CD4-positive, alpha-beta memory T cell (primary cell): Measurements from ENCODE around the gene CLRN3. TPM values are rescaled to one million over a fixed set of nuclear protein-coding genes. Genes with fewer than 3 reads are reported as not detected.

Source experiments
- CTCF ChIA-PET: fragments of 350-600 bp; sonication (Branson Sonifier 250); formaldehyde crosslinking; loops from one replicate; lab custom pipeline; 2021; ENCODE audit warnings: inconsistent platforms; ENCODE audit not compliant: partially characterized antibody; lab: Charles Lee
- POLR2A ChIA-PET: fragments of 350-600 bp; sonication (Branson Sonifier 250); formaldehyde crosslinking; loops from one replicate; lab custom pipeline; 2021; ENCODE audit not compliant: partially characterized antibody; lab: Charles Lee
- DNase-seq, 5 donors: peaks; one replicate each; pipeline versions ENCODE4 v3.0.0 to v3.0.0-alpha.2; 2020 to 2022; ENCODE audit warnings: mixed read lengths in 1 of 5
- H3K27ac ChIP-seq: one replicate; pipeline ENCODE4 v1.7.0; 2013; ENCODE audit warnings: low read depth, low read length
- H3K27me3 ChIP-seq: 2 replicates; pipeline ENCODE4 v1.7.0; 2013; ENCODE audit warnings: mild to moderate bottlenecking, low read length, moderate library complexity; ENCODE audit not compliant: insufficient read depth
- H3K36me3 ChIP-seq: 2 replicates; pipeline ENCODE4 v1.7.0; 2013; ENCODE audit warnings: mild to moderate bottlenecking, low read length, moderate library complexity; ENCODE audit not compliant: insufficient read depth
- H3K4me1 ChIP-seq: 2 replicates; pipeline ENCODE4 v1.7.0; 2013; ENCODE audit warnings: mild to moderate bottlenecking, low read length, moderate library complexity; ENCODE audit not compliant: insufficient read depth
- H3K4me3 ChIP-seq, 2 donors: one replicate each; pipeline ENCODE4 v1.7.0; 2013; ENCODE audit warnings: low read length in 2 of 2, mild to moderate bottlenecking in 1 of 2
- H3K9me3 ChIP-seq, 2 donors: one replicate each; pipeline ENCODE4 v1.7.0; 2013; ENCODE audit warnings: low read length in 2 of 2, control low read depth in 1 of 2; ENCODE audit not compliant: control insufficient read depth in 1 of 2
- H3K27ac Mint-ChIP-seq, 7 donors: one replicate each; pipeline ENCODE4 v1.8.0; 2020 to 2021; ENCODE audit warnings: mixed read lengths in 7 of 7, mild to moderate bottlenecking in 6 of 7, inconsistent platforms in 3 of 7, moderate library complexity in 3 of 7
- H3K27me3 Mint-ChIP-seq, 2 donors: one replicate each; pipeline ENCODE4 v1.8.0; 2020 to 2021; ENCODE audit warnings: mixed read lengths in 2 of 2
- H3K36me3 Mint-ChIP-seq, 2 donors: one replicate each; pipeline ENCODE4 v1.8.0; 2020 to 2021; ENCODE audit warnings: mixed read lengths in 2 of 2, inconsistent platforms in 1 of 2, mild to moderate bottlenecking in 1 of 2
- H3K4me1 Mint-ChIP-seq, 4 donors: one replicate each; pipeline ENCODE4 v1.8.0; 2020 to 2021; ENCODE audit warnings: mixed read lengths in 4 of 4, mild to moderate bottlenecking in 1 of 4
- H3K4me3 Mint-ChIP-seq, 8 donors: one replicate each; pipeline ENCODE4 v1.8.0; 2020 to 2021; ENCODE audit warnings: mixed read lengths in 8 of 8, mild to moderate bottlenecking in 7 of 8, moderate library complexity in 6 of 8, inconsistent platforms in 3 of 8
- H3K9me3 Mint-ChIP-seq, 8 donors: one replicate each; pipeline ENCODE4 v1.8.0; 2020 to 2021; ENCODE audit warnings: mixed read lengths in 8 of 8, mild to moderate bottlenecking in 5 of 8, inconsistent platforms in 3 of 8, moderate library complexity in 1 of 8
- intact Hi-C: fragments of 100-400 bp; cut with micrococcal nuclease; formaldehyde crosslinking; loops from one replicate; pipeline ENCODE4 v1.15.1; 2023
- polyA plus RNA-seq, 2 donors: library from polyadenylated mRNA; unstranded; fragments of 300-500 nt; fragmentation: Illumina TruSeq; gene quantifications; one replicate each; pipeline ENCODE4 v1.2.3, GENCODE V29; 2021
- total RNA-seq, 2 experiments: library from RNA; stranded (reverse); gene quantifications; one replicate each; pipeline ENCODE4 v1.2.3, GENCODE V29; 2021

Gene CLRN3
- total and polyA plus RNA-seq, 4 experiments from 2014 or later, result not detected

GRCh38 chr10:127922675-127923366 is 30.1 kb upstream of the CLRN3 start:
- Histone ChIP-seq H3K4me3 (no peak overlapping the region), H3K9me3 (no peaks in the 10 kb centered on the region), H3K4me1 (no peaks in the 10 kb centered on the region), H3K27me3 (no peaks in the 10 kb centered on the region), H3K27ac (no peak overlapping the region), H3K36me3 (no peaks in the 10 kb centered on the region)
- Mint-ChIP-seq H3K27me3 (no peaks in the 10 kb centered on the region), H3K36me3 (no peaks in the 10 kb centered on the region), H3K27ac (no peak overlapping the region), H3K4me1 (peaks cover 0 to 4% (median 0%) of the 10 kb centered on the region in 4 donors), H3K4me3 (no peak overlapping the region), H3K9me3 (no peaks in the 10 kb centered on the region)
- ChIA-PET CTCF (no interaction called here), POLR2A (no interaction called here)
- DNase-seq, result no peak
- intact Hi-C loops, result no loop called here

GRCh38 chr10:127922206-127922605 is 29.5 kb upstream of the CLRN3 start:
- Histone ChIP-seq H3K27me3 (no peaks in the 10 kb centered on the region), H3K36me3 (no peaks in the 10 kb centered on the region), H3K4me1 (no peaks in the 10 kb centered on the region), H3K4me3 (no peak overlapping the region), H3K27ac (no peak overlapping the region), H3K9me3 (no peaks in the 10 kb centered on the region)
- H3K27ac Mint-ChIP-seq, result no peak overlapping the region
- CTCF ChIA-PET, result no interaction called here
- peaks cover 0 to 4% (median 0%) of the 10 kb centered on the region in 4 donors for H3K4me1 Mint-ChIP-seq
- H3K4me3 Mint-ChIP-seq, result no peak overlapping the region
- no peaks in the 10 kb centered on the region for H3K27me3 Mint-ChIP-seq
- H3K9me3 Mint-ChIP-seq, result no peaks in the 10 kb centered on the region
- DNase-seq, result no peak
- POLR2A ChIA-PET, result interaction anchor here (0.6 kb wide), 1 partner anchor 1979 kb away, joined by 3 read pairs; no protein-coding TSS in a partner anchor
- H3K36me3 Mint-ChIP-seq, result no peaks in the 10 kb centered on the region
- intact Hi-C loops, result no loop called here

GRCh38 chr10:127921753-127922145 is 29.0 kb upstream of the CLRN3 start:
- no peaks in the 10 kb centered on the region for H3K9me3 Mint-ChIP-seq
- Histone ChIP-seq H3K36me3 (no peaks in the 10 kb centered on the region), H3K4me1 (no peaks in the 10 kb centered on the region), H3K27ac (no peak overlapping the region), H3K4me3 (no peak overlapping the region), H3K9me3 (no peaks in the 10 kb centered on the region), H3K27me3 (no peaks in the 10 kb centered on the region)
- no peak overlapping the region for H3K27ac Mint-ChIP-seq
- no peak for DNase-seq
- ChIA-PET CTCF (no interaction called here), POLR2A (interaction anchor here (0.6 kb wide), 1 partner anchor 1979 kb away, joined by 3 read pairs; no protein-coding TSS in a partner anchor)
- H3K4me1 Mint-ChIP-seq, result peaks cover 0 to 4% (median 0%) of the 10 kb centered on the region in 4 donors
- H3K27me3 Mint-ChIP-seq, result peaks cover 0 to 2% of the 10 kb centered on the region in 2 donors
- intact Hi-C loops, result no loop called here
- H3K4me3 Mint-ChIP-seq, result no peak overlapping the region
- no peaks in the 10 kb centered on the region for H3K36me3 Mint-ChIP-seq

DNA sequence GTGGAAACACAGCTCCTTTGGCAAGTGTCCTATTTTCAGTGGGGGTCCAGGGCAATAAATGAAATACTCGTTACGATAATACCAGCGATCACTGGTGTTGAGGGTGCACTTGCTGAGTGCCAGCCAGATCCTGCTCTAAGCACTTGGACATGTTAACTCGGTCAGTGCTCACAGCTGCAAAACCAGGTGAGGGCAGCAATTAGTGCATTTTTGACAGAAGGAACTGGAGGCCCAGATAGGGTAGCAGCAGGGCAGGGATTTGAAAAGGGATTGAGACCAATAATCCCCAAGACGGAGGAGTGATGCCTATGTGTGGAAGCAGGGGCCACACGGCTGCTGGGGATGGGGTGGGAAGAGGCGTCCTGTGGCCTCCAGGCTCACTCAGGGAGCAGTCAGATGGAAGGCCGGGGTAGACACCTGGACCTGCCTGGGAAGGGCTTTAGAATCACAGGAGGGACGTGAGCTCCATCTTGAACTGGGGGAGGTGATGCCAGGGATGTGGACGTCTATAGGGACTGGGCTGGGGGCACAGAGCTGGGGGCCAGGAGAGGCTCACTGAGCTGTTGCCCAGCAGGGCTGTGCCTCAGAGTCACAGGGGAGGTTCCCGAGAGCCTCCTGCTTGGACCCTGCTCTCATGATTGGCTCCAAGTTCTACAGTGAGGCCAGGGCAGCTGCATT is 28.5 kb upstream of the CLRN3 start:
- intact Hi-C loops, result no loop called here
- Histone ChIP-seq H3K9me3 (no peaks in the 10 kb centered on the region), H3K27ac (no peak overlapping the region), H3K27me3 (no peaks in the 10 kb centered on the region), H3K4me3 (no peak overlapping the region), H3K4me1 (no peaks in the 10 kb centered on the region), H3K36me3 (no peaks in the 10 kb centered on the region)
- no peaks in the 10 kb centered on the region for H3K36me3 Mint-ChIP-seq
- DNase-seq, result no peak
- H3K4me1 Mint-ChIP-seq, result peaks cover 0 to 4% (median 0%) of the 10 kb centered on the region in 4 donors
- no peak overlapping the region for H3K27ac Mint-ChIP-seq
- H3K9me3 Mint-ChIP-seq, result peaks cover 0 to 1% (median 0%) of the 10 kb centered on the region in 8 donors
- POLR2A ChIA-PET, result no interaction called here
- CTCF ChIA-PET, result no interaction called here
- H3K27me3 Mint-ChIP-seq, result peaks cover 0 to 2% of the 10 kb centered on the region in 2 donors
- H3K4me3 Mint-ChIP-seq, result no peak overlapping the region

GRCh38 chr10:127920306-127921074 is 27.7 kb upstream of the CLRN3 start:
- Mint-ChIP-seq H3K4me1 (peaks cover 0 to 4% (median 0%) of the 10 kb centered on the region in 4 donors), H3K27me3 (peaks cover 0 to 2% of the 10 kb centered on the region in 2 donors), H3K27ac (no peak overlapping the region), H3K4me3 (no peak overlapping the region), H3K9me3 (peaks cover 0 to 1% (median 0%) of the 10 kb centered on the region in 8 donors), H3K36me3 (no peaks in the 10 kb centered on the region)
- Histone ChIP-seq H3K27ac (no peak overlapping the region), H3K4me3 (no peak overlapping the region), H3K36me3 (no peaks in the 10 kb centered on the region), H3K9me3 (no peaks in the 10 kb centered on the region), H3K4me1 (no peaks in the 10 kb centered on the region), H3K27me3 (no peaks in the 10 kb centered on the region)
- no peak for DNase-seq
- ChIA-PET POLR2A (no interaction called here), CTCF (interaction anchor here (0.8 to 1.0 kb wide), 2 partner anchors 15 to 90 kb away, joined by 3 read pairs; no protein-coding TSS in a partner anchor)
- intact Hi-C loops, result no loop called here

GRCh38 chr10:127919418-127920271 is 26.9 kb upstream of the CLRN3 start:
- Mint-ChIP-seq H3K36me3 (no peaks in the 10 kb centered on the region), H3K27ac (peak overlapping the region in 2 of 7 donors; percentile 41 to 63), H3K4me3 (no peak overlapping the region), H3K9me3 (peaks cover 0 to 1% (median 0%) of the 10 kb centered on the region in 8 donors), H3K4me1 (peaks cover 0 to 4% (median 0%) of the 10 kb centered on the region in 4 donors), H3K27me3 (peaks cover 0 to 2% of the 10 kb centered on the region in 2 donors)
- intact Hi-C loops, result no loop called here
- POLR2A ChIA-PET, result no interaction called here
- CTCF ChIA-PET, result interaction anchor here (0.8 to 1.0 kb wide), 2 partner anchors 14 to 91 kb away, joined by 3 read pairs; no protein-coding TSS in a partner anchor
- Histone ChIP-seq H3K4me3 (no peak overlapping the region), H3K4me1 (no peaks in the 10 kb centered on the region), H3K9me3 (no peaks in the 10 kb centered on the region), H3K27ac (no peak overlapping the region), H3K27me3 (no peaks in the 10 kb centered on the region), H3K36me3 (no peaks in the 10 kb centered on the region)
- no peak for DNase-seq
